Measurements from ENCODE around the gene MGAT4A.

Gene MGAT4A

DNA sequence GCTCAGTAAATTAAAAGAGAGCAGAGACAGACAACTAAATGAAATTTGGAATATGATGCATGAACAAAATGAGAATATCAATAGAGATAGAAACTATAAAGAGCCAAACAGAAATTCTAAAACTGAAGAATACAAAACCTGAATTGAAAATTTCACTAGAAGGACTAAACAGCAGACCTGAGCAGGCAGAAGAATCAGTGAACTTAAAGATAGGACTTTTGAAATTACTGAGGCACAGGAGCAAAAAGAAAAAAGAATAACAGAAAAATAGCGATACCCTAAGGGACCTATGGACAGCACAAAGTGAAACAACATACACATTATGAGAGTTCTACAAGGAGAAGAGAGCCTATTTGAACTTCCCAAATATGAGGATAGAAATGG is 80.9 kb downstream of the MGAT4A start:
- no peaks in the 10 kb centered on the region for H3K27me3 Mint-ChIP-seq
- H3K27ac Mint-ChIP-seq (ENCODE audit: low read depth): peak overlapping the region; percentile 98
- H3K4me3 Mint-ChIP-seq: peak overlapping the region; percentile 26
- peaks cover 67% of the 10 kb centered on the region for H3K4me1 Mint-ChIP-seq
- ATAC-seq (replicated peaks; ENCODE audit: extremely low read depth, poor library complexity, severe bottlenecking) (no peak), DNase-seq (ENCODE audit: low spot score in 2 of 2) (no peak)
- H3K9me3 Mint-ChIP-seq: no peaks in the 10 kb centered on the region
- peaks cover 63% of the 10 kb centered on the region for H3K36me3 Mint-ChIP-seq (ENCODE audit: insufficient read depth)

DNA sequence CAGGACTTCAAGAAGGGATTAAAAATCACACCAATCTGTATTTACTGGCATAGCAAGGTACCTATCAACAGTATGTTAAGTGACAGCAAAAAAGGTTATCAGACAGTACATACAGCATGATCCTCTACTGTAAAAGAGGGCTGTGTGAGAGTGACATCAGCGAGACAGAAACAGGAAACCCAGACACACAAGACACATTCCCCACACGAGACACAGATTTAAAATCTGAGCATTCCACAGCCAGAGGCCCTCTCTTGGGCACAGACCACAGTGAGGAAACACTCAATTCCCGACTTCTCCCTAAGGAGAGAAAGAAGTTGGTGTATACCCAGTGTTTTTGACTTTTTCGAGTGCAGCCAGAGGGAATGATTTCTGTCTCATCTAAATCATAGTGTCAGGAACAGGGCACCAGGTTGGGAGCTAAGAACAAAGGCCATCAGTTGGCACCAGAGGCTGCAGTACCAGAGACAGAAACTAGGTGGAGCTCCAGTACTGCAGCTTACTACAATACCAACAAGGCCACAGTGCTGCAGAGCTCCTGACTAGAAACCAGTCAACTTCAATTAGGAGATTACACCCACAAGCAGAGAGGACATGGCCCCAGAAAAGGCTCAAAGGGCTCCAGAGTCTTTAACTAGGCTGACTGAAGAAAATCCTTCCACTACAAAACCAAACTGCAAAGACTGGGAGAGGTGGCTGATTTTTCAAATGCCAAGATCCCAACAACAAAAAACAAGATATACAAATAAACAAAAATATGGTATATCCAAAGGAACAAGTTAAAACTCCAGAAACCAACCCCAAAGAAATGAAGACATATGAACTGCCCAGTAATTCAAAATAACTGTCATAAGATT is 81.6 kb downstream of the MGAT4A start:
- Mint-ChIP-seq H3K36me3 (ENCODE audit: insufficient read depth) (peaks cover 63% of the 10 kb centered on the region), H3K27ac (ENCODE audit: low read depth) (peak overlapping the region; percentile 98), H3K4me3 (peak overlapping the region; percentile 26), H3K9me3 (no peaks in the 10 kb centered on the region), H3K4me1 (peaks cover 61% of the 10 kb centered on the region), H3K27me3 (no peaks in the 10 kb centered on the region)
- DNase-seq (ENCODE audit: low spot score in 2 of 2) (peak; percentile 81), ATAC-seq (replicated peaks; ENCODE audit: extremely low read depth, poor library complexity, severe bottlenecking) (peak; percentile 89)

GRCh38 chr2:98648451-98648850 is 82.5 kb downstream of the MGAT4A start:
- ATAC-seq (replicated peaks; ENCODE audit: extremely low read depth, poor library complexity, severe bottlenecking) (no peak), DNase-seq (ENCODE audit: low spot score in 2 of 2) (no peak)
- H3K27me3 Mint-ChIP-seq: no peaks in the 10 kb centered on the region
- peak overlapping the region; percentile 98 for H3K27ac Mint-ChIP-seq (ENCODE audit: low read depth)
- H3K4me1 Mint-ChIP-seq: peaks cover 52% of the 10 kb centered on the region
- peaks cover 66% of the 10 kb centered on the region for H3K36me3 Mint-ChIP-seq (ENCODE audit: insufficient read depth)
- no peaks in the 10 kb centered on the region for H3K9me3 Mint-ChIP-seq
- H3K4me3 Mint-ChIP-seq: no peak overlapping the region

- no peak overlapping the region for H3K27ac Mint-ChIP-seq (ENCODE audit: low read depth)
Observed at GRCh38 chr2:98647636-98648035, 83.3 kb downstream of the MGAT4A start.

DNA sequence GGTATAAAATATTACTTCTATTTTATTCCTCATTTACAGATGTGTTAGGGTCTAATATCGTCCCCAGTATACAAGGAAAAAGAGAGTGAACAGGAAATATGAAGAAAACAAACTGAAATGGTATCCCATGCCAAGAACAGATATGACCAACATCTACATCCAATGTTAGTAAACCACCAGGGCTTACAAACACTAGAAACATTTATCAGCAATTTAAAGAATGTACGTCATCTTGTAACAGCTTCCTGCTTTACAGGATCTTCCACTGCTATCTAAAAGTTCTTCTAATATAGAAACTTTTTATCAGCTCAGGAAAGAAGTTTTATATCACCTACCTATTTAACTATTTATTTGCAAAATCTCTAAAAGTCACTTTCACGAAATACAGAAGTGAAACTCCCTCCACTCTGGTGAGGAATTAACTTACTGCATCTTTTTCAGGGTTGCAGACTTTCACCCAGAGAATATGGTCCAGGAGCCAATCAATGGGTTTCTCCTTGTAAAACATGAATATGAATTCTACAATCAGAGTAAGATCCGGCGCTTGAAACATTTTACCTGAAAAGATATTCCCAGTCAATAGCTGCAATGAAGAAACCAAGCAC is 87.3 kb downstream of the MGAT4A start:
- DNase-seq (ENCODE audit: low spot score in 2 of 2): no peak
- H3K36me3 Mint-ChIP-seq (ENCODE audit: insufficient read depth): peaks cover 68% of the 10 kb centered on the region
- ATAC-seq (replicated peaks; ENCODE audit: extremely low read depth, poor library complexity, severe bottlenecking): no peak
- H3K9me3 Mint-ChIP-seq: no peaks in the 10 kb centered on the region
- H3K4me3 Mint-ChIP-seq: no peak overlapping the region
- H3K4me1 Mint-ChIP-seq: peaks cover 11% of the 10 kb centered on the region
- H3K27me3 Mint-ChIP-seq: no peaks in the 10 kb centered on the region
- H3K27ac Mint-ChIP-seq (ENCODE audit: low read depth): peak overlapping the region; percentile 44

More at GRCh38 chr2:98647636-98648035, 83.3 kb downstream of the MGAT4A start:
- DNase-seq (ENCODE audit: low spot score in 2 of 2) (no peak), ATAC-seq (replicated peaks; ENCODE audit: extremely low read depth, poor library complexity, severe bottlenecking) (no peak)
- Mint-ChIP-seq H3K4me3 (no peak overlapping the region), H3K36me3 (ENCODE audit: insufficient read depth) (peaks cover 63% of the 10 kb centered on the region), H3K27me3 (no peaks in the 10 kb centered on the region), H3K4me1 (peaks cover 44% of the 10 kb centered on the region), H3K9me3 (no peaks in the 10 kb centered on the region)

- H3K4me3 Mint-ChIP-seq: peak overlapping the region; percentile 46
- DNase-seq (ENCODE audit: low spot score in 2 of 2) (peak in 1 of 2 donors; percentile 71), ATAC-seq (replicated peaks; ENCODE audit: extremely low read depth, poor library complexity, severe bottlenecking) (peak; percentile 92)
- peak overlapping the region; percentile 91 for H3K27ac Mint-ChIP-seq (ENCODE audit: low read depth)
- H3K9me3 Mint-ChIP-seq: no peaks in the 10 kb centered on the region
- peaks cover 38% of the 10 kb centered on the region for H3K4me1 Mint-ChIP-seq
- no peaks in the 10 kb centered on the region for H3K27me3 Mint-ChIP-seq
- H3K36me3 Mint-ChIP-seq (ENCODE audit: insufficient read depth): peaks cover 59% of the 10 kb centered on the region
Observed at GRCh38 chr2:98637401-98638147, 93.4 kb downstream of the MGAT4A start.

GRCh38 chr2:98634406-98635092 is 96.4 kb downstream of the MGAT4A start:
- no peaks in the 10 kb centered on the region for H3K9me3 Mint-ChIP-seq
- H3K27me3 Mint-ChIP-seq: no peaks in the 10 kb centered on the region
- H3K36me3 Mint-ChIP-seq (ENCODE audit: insufficient read depth): peaks cover 57% of the 10 kb centered on the region
- peaks cover 37% of the 10 kb centered on the region for H3K4me1 Mint-ChIP-seq
- peak overlapping the region; percentile 91 for H3K27ac Mint-ChIP-seq (ENCODE audit: low read depth)
- H3K4me3 Mint-ChIP-seq: peak overlapping the region; percentile 70
- ATAC-seq (replicated peaks; ENCODE audit: extremely low read depth, poor library complexity, severe bottlenecking): peak; percentile 28
- DNase-seq (ENCODE audit: low spot score in 2 of 2): peak in 1 of 2 donors; percentile 55

- no peaks in the 10 kb centered on the region for H3K9me3 Mint-ChIP-seq
- H3K36me3 Mint-ChIP-seq (ENCODE audit: insufficient read depth): peaks cover 52% of the 10 kb centered on the region
- no peak overlapping the region for H3K4me3 Mint-ChIP-seq
- H3K27me3 Mint-ChIP-seq: no peaks in the 10 kb centered on the region
- peak overlapping the region; percentile 91 for H3K27ac Mint-ChIP-seq (ENCODE audit: low read depth)
- peaks cover 33% of the 10 kb centered on the region for H3K4me1 Mint-ChIP-seq
- ATAC-seq (replicated peaks; ENCODE audit: extremely low read depth, poor library complexity, severe bottlenecking): no peak
- DNase-seq (ENCODE audit: low spot score in 2 of 2): no peak
Observed at GRCh38 chr2:98632351-98632750, 98.6 kb downstream of the MGAT4A start.

GRCh38 chr2:98623657-98624056 is 107.3 kb downstream of the MGAT4A start:
- Mint-ChIP-seq H3K4me1 (peaks cover 17% of the 10 kb centered on the region), H3K4me3 (no peak overlapping the region), H3K27ac (ENCODE audit: low read depth) (no peak overlapping the region), H3K9me3 (no peaks in the 10 kb centered on the region), H3K36me3 (ENCODE audit: insufficient read depth) (peaks cover 71% of the 10 kb centered on the region), H3K27me3 (no peaks in the 10 kb centered on the region)
- ATAC-seq (replicated peaks; ENCODE audit: extremely low read depth, poor library complexity, severe bottlenecking) (no peak), DNase-seq (ENCODE audit: low spot score in 2 of 2) (no peak)

- ATAC-seq (replicated peaks; ENCODE audit: extremely low read depth, poor library complexity, severe bottlenecking) (no peak), DNase-seq (ENCODE audit: low spot score in 2 of 2) (no peak)
- Mint-ChIP-seq H3K4me3 (no peak overlapping the region), H3K9me3 (no peaks in the 10 kb centered on the region), H3K27ac (ENCODE audit: low read depth) (peak overlapping the region; percentile 80), H3K36me3 (ENCODE audit: insufficient read depth) (peaks cover 65% of the 10 kb centered on the region), H3K27me3 (no peaks in the 10 kb centered on the region), H3K4me1 (peaks cover 51% of the 10 kb centered on the region)
Observed at GRCh38 chr2:98617149-98617548, 113.8 kb downstream of the MGAT4A start.

- H3K9me3 Mint-ChIP-seq: no peaks in the 10 kb centered on the region
- ATAC-seq (replicated peaks; ENCODE audit: extremely low read depth, poor library complexity, severe bottlenecking) (no peak), DNase-seq (ENCODE audit: low spot score in 2 of 2) (no peak)
- H3K4me3 Mint-ChIP-seq: peak overlapping the region; percentile 6
- H3K4me1 Mint-ChIP-seq: peaks cover 54% of the 10 kb centered on the region
- H3K36me3 Mint-ChIP-seq (ENCODE audit: insufficient read depth): peaks cover 67% of the 10 kb centered on the region
- H3K27ac Mint-ChIP-seq (ENCODE audit: low read depth): peak overlapping the region; percentile 73
- H3K27me3 Mint-ChIP-seq: no peaks in the 10 kb centered on the region
Observed at GRCh38 chr2:98615481-98615880, 115.5 kb downstream of the MGAT4A start.

Measured in central memory CD8-positive, alpha-beta T cell (primary cell).